GM12875 (cell line): Measurements from ENCODE around the gene AGRN.
"Not testable (repeated sequence)": the region's sequence is repeated elsewhere in the genome, so short reads cannot be mapped to it uniquely, and the experiment has no call there.

Source experiments
- H3K4me3 ChIP-seq: one replicate; pipeline ENCODE4 v1.5.1; 2011; ENCODE audit warnings: low read depth, low read length, control low read depth
- CTCF ChIP-seq: IDR thresholded peaks from 2 replicates; pipeline ENCODE4 v1.5.1; 2011; ENCODE audit warnings: low read depth, mild to moderate bottlenecking, control low read depth, inconsistent platforms, low read length, moderate library complexity, borderline replicate concordance; ENCODE audit not compliant: insufficient read depth

The AGRN gene

DNA sequence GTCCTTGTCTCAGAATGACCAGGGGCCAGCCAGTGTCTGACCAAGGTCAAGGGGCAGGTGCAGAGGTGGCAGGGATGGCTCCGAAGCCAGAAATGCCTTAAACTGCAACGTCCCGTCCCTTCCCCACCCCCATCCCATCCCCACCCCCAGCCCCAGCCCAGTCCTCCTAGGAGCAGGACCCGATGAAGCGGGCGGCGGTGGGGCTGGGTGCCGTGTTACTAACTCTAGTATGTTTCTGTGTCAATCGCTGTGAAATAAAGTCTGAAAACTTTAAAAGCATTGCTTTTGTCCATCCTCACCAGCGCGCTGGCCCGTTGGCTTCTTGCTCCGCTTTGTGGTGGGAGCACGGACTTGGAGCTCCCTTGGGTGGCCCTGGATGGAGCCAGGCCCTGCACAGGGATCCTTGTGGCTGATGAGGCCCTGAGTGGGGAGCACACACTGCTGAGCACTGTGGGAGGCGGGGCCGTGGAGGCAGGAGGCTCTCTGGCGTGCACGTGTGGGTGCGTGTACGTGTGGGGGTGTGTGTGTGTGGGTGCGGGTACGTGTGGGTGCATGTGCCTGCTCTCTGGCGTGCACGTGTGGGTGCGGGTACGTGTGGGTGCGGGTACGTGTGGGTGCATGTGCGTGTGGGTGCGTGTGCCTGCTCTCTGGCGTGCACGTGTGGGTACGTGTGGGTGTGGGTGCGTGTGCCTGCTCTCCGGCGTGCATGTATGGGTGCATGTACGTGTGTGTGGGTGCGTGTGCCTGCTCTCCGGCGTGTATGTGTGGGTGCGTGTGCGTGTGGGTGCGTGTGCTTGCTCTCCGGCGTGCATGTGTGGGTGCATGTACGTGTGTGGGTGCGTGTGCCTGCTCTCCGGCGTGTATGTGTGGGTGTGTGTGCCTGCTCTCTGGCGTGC is 36.2 kb downstream of the AGRN start:
- no peak overlapping the region for H3K4me3 ChIP-seq
- no peak for TF ChIP-seq CTCF

- H3K4me3 ChIP-seq: not testable (repeated sequence)
These were observed 37.8 kb downstream of the AGRN start for GRCh38 chr1:1057769-1058087.

GRCh38 chr1:1058088-1058905 is 38.4 kb downstream of the AGRN start:
- no peak for TF ChIP-seq CTCF
- H3K4me3 ChIP-seq: peak overlapping the region; percentile 53

- peak; percentile 34; the same call in 1 of the 2 replicates for TF ChIP-seq CTCF
- H3K4me3 ChIP-seq: peak overlapping the region; percentile 53
These were observed 39.1 kb downstream of the AGRN start for GRCh38 chr1:1058921-1059493.

DNA sequence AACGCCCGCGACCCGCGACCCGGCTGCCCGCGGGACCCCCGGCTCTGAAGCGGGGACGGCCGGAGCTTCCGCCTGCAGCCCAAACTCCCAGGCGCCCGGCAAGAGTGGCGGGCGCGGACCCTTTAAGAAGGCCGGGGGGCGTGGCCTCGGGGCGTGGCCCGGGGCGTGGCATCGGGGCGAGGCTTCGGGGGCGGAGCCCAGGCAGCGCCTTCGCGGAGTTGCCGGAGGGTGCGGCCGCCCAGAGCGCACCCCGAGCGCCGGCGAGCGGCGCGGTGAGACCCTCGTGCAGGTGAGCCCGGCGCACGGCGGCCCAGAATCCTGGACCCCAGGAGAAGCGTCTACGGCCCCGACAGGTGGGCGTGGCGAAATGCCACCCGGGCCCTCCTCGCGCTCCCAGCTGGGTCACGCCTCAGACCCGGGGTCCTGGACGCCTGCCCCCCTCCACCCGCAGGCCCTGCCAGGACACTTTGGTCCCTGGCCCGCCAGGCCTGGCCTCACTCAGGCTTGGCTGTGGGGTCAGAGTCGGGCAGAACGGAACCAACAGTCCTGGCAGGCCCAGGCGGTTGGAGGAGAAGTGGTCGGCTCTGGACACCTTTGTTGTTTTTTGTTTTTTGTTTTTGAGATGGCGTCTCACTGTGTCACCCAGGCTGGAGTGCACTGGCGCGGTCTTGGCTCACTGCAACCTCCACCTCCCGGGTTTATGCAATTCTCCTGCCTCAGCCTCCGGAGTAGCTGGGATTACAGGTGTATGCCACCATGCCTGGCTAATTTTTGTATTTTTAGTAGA is 39.8 kb downstream of the AGRN start:
- TF ChIP-seq CTCF: no peak
- peak overlapping the region; percentile 53 for H3K4me3 ChIP-seq

GRCh38 chr1:1060281-1061000 is 40.5 kb downstream of the AGRN start:
- no peak for TF ChIP-seq CTCF
- H3K4me3 ChIP-seq: no peak overlapping the region
